Measurements from ENCODE around the gene TMEM14A. TPM values are rescaled to one million over a fixed set of nuclear protein-coding genes. Genes with fewer than 3 reads are reported as not detected.

Gene TMEM14A
- total and polyA plus RNA-seq, 8 donors: 12.4 to 29.6 (median 17.3) TPM

DNA sequence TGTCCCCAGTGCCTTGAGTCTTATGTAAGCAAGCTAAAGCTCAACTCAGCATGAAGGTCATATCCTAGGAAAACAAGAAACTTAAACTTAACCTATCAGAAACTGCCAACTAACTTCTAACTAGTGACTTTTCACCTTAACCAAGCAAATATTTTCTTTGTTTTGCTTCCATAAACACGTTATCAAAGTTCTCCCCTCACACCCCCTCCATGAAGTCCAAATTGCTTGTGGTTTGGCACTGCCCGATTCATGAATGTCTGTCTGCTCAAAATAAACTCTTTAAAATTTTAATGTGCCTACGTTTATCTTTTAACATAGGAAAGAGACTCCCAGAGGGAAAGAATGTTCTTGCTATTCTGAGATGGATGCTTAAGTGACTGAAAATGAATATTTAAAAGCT lies 57.5 kb downstream of the TMEM14A start:
- WGBS, 2 donors: 12 to 15% methylated on average over 3 of the region's 3 CpGs
- Histone ChIP-seq H3K4me3 (no peak overlapping the region), H3K27ac (peak overlapping the region in 3 of 4 donors; percentile 14 to 69 (median 69)), H3K27me3 (no peaks in the 10 kb centered on the region), H3K4me1 (peaks cover 50 to 74% (median 70%) of the 10 kb centered on the region in 3 donors), H3K36me3 (no peaks in the 10 kb centered on the region), H3K9me3 (no peaks in the 10 kb centered on the region)
- no peak for DNase-seq
- FAIRE-seq: no peak
- intact Hi-C loops (cut with DNase I): loop anchor here in 1 of 3 donors (5.0 kb wide), 1 partner anchor 34 kb away; the partner anchor contains the start of gene GSTA2
- no peak for ATAC-seq
- TF ChIP-seq, protein P1, sequence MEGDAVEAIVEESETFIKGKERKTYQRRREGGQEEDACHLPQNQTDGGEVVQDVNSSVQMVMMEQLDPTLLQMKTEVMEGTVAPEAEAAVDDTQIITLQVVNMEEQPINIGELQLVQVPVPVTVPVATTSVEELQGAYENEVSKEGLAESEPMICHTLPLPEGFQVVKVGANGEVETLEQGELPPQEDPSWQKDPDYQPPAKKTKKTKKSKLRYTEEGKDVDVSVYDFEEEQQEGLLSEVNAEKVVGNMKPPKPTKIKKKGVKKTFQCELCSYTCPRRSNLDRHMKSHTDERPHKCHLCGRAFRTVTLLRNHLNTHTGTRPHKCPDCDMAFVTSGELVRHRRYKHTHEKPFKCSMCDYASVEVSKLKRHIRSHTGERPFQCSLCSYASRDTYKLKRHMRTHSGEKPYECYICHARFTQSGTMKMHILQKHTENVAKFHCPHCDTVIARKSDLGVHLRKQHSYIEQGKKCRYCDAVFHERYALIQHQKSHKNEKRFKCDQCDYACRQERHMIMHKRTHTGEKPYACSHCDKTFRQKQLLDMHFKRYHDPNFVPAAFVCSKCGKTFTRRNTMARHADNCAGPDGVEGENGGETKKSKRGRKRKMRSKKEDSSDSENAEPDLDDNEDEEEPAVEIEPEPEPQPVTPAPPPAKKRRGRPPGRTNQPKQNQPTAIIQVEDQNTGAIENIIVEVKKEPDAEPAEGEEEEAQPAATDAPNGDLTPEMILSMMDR (IDR thresholded peaks at IDR 0.05): no peak

DNA sequence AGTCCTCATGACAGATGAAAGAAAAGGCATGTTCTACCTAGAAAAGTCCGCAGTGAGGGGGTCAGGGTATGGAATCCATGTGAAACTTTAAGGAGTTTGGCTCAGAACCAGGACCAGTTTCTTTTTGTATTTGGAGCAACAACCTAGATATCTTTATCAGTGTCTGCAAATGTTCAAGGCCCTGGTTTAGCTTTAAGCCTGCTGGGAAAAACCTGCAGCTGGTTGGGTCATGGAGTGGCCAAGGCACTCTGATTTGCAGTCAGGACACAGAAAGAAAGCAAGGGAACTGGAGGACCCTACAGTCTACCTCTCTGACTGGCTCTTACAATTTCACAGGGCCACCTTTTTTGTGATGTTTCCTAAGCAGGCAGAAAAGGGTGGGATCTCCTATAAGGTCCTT lies 58.7 kb downstream of the TMEM14A start:
- intact Hi-C loops (cut with DNase I): loop anchor here in 1 of 3 donors (5.0 kb wide), 1 partner anchor 33 kb away; the partner anchor contains the start of gene GSTA2
- DNase-seq: peak in 4 of 6 donors; percentile 46 to 85 (median 56)
- Histone ChIP-seq H3K27me3 (no peaks in the 10 kb centered on the region), H3K36me3 (no peaks in the 10 kb centered on the region), H3K4me3 (no peak overlapping the region), H3K27ac (peak overlapping the region in 2 of 4 donors; percentile 69), H3K4me1 (peaks cover 55 to 77% (median 76%) of the 10 kb centered on the region in 3 donors), H3K9me3 (no peaks in the 10 kb centered on the region)
- 43 to 48% methylated on average over 1 of the region's 1 CpG for WGBS, 2 donors
- TF ChIP-seq, protein P1 (IDR thresholded peaks at IDR 0.05): no peak
- no peak for FAIRE-seq
- peak in 3 of 4 donors; percentile 35 to 57 (median 54) for ATAC-seq

DNA sequence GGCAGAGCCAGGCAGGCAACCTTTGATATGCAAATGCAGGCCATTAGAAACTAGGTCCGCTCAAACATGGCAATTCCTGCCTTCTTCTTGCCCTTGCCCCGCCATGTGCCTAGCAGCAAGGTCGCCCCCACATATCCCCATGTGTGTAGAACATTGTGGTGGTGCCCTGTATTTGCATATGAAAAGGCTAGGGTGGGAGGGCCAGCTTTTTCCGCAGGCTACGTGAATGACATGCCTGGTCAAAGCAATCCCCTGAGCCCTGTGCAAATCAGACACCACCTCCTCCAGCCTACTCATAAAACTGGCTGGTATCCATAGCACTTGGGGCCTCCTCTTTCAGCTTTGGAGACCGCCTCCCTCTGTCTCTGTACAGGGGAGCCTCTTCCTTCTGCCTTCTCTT lies 60.8 kb downstream of the TMEM14A start:
- no peaks in the 10 kb centered on the region for H3K27me3 ChIP-seq
- peaks cover 47 to 64% (median 64%) of the 10 kb centered on the region in 3 donors for H3K4me1 ChIP-seq
- intact Hi-C loops (cut with DNase I): no loop called here
- 47 to 52% methylated on average over 6 of the region's 6 CpGs for WGBS, 2 donors
- no peaks in the 10 kb centered on the region for H3K36me3 ChIP-seq
- TF ChIP-seq, protein P1 (IDR thresholded peaks at IDR 0.05): no peak
- no peak for ATAC-seq
- DNase-seq: no peak
- FAIRE-seq: no peak
- H3K4me3 ChIP-seq: no peak overlapping the region
- no peaks in the 10 kb centered on the region for H3K9me3 ChIP-seq
- peak overlapping the region in 3 of 4 donors; percentile 13 to 22 (median 16) for H3K27ac ChIP-seq

DNA sequence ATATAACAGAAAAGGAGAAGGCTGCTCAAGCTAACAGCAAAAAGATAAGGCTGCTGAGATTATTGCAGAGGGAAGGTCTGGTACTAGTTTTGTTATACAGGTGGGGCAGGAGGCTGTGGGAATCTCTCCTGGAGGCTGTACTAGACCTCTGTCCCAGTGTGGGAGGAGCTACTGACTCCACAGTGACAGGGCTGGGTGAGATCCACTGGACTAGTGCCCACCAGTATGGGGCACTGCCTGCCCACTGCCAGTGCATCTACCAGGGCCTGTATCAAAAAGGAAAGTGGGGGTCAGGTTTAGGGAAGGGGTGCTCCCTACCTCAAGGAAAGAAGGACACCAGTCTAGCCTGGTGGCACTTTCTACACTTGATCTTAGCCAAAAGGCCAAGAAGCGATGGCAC lies 62.3 kb downstream of the TMEM14A start:
- H3K9me3 ChIP-seq: no peaks in the 10 kb centered on the region
- no peak overlapping the region for H3K4me3 ChIP-seq
- ATAC-seq (peak in 1 of 4 donors; percentile 28), DNase-seq (no peak), FAIRE-seq (no peak)
- H3K4me1 ChIP-seq: peaks cover 42 to 57% (median 55%) of the 10 kb centered on the region in 3 donors
- 96 to 100% methylated on average over 1 of the region's 1 CpG for WGBS, 2 donors
- intact Hi-C loops (cut with DNase I): no loop called here
- H3K36me3 ChIP-seq: no peaks in the 10 kb centered on the region
- TF ChIP-seq, protein P1 (IDR thresholded peaks at IDR 0.05): no peak
- H3K27ac ChIP-seq: peak overlapping the region in 1 of 4 donors; percentile 25
- no peaks in the 10 kb centered on the region for H3K27me3 ChIP-seq

- no peak for FAIRE-seq
- Histone ChIP-seq H3K36me3 (no peaks in the 10 kb centered on the region), H3K9me3 (no peaks in the 10 kb centered on the region), H3K4me1 (peaks cover 42 to 57% (median 55%) of the 10 kb centered on the region in 3 donors), H3K27ac (peak overlapping the region in 1 of 4 donors; percentile 25), H3K27me3 (no peaks in the 10 kb centered on the region), H3K4me3 (no peak overlapping the region)
- ATAC-seq: peak in 3 of 4 donors; percentile 18 to 59 (median 44)
- DNase-seq: peak in 1 of 6 donors; percentile 51
- TF ChIP-seq, protein P1 (IDR thresholded peaks at IDR 0.05): no peak
- WGBS, 2 donors: 37 to 53% methylated on average over 3 of the region's 3 CpGs
- intact Hi-C loops (cut with DNase I): no loop called here
These were observed 63.2 kb downstream of the TMEM14A start for GRCh38 chr6:52734072-52734471.
